HG03097 (cell line): ENCODE results near the gene TRIM62.
"Not testable (repeated sequence)": the region's sequence is repeated elsewhere in the genome, so short reads cannot be mapped to it uniquely, and the experiment has no call there.

Experiments used
- ATAC-seq: cut with Tn5 transposase; IDR thresholded peaks from one replicate; pipeline ENCODE4 v1.9.1; 2021; ENCODE audit not compliant: unreplicated experiment, low FRiP score

TRIM62 gene

GRCh38 chr1:33140153-33141149 lies 41.4 kb downstream of the TRIM62 start:
- ATAC-seq, result no peak

GRCh38 chr1:33137800-33138199 lies 44.0 kb downstream of the TRIM62 start:
- no peak for ATAC-seq

- ATAC-seq, result not testable (repeated sequence)
These were observed 45.8 kb downstream of the TRIM62 start for GRCh38 chr1:33136041-33136440.

GRCh38 chr1:33133478-33134105 lies 48.3 kb downstream of the TRIM62 start:
- no peak for ATAC-seq

- ATAC-seq, result no peak
These were observed 49.3 kb downstream of the TRIM62 start for GRCh38 chr1:33132549-33132948.

GRCh38 chr1:33131191-33131590 lies 50.7 kb downstream of the TRIM62 start:
- no peak for ATAC-seq

- ATAC-seq, result no peak
These were observed 51.5 kb downstream of the TRIM62 start for GRCh38 chr1:33130297-33130696.

GRCh38 chr1:33128781-33129180 lies 53.1 kb downstream of the TRIM62 start:
- no peak for ATAC-seq

GRCh38 chr1:33127001-33127823 lies 54.6 kb downstream of the TRIM62 start:
- ATAC-seq, result peak; percentile 97

- no peak for ATAC-seq
These were observed 55.3 kb downstream of the TRIM62 start for GRCh38 chr1:33126411-33127000.

GRCh38 chr1:33124647-33125046 lies 57.2 kb downstream of the TRIM62 start:
- ATAC-seq, result not testable (repeated sequence)

GRCh38 chr1:33123266-33123665 lies 58.6 kb downstream of the TRIM62 start:
- ATAC-seq, result no peak

GRCh38 chr1:33122483-33123178 lies 59.2 kb downstream of the TRIM62 start:
- no peak for ATAC-seq

GRCh38 chr1:33121728-33122127 lies 60.1 kb downstream of the TRIM62 start:
- ATAC-seq, result no peak

GRCh38 chr1:33120436-33121231 lies 61.2 kb downstream of the TRIM62 start:
- no peak for ATAC-seq

- no peak for ATAC-seq
These were observed 62.2 kb downstream of the TRIM62 start for GRCh38 chr1:33119532-33120217.

- ATAC-seq, result no peak
These were observed 62.8 kb downstream of the TRIM62 start for GRCh38 chr1:33119050-33119449.

- ATAC-seq, result no peak
These were observed 63.6 kb downstream of the TRIM62 start for GRCh38 chr1:33118274-33118673.
